ENCODE results near the gene SDCBP2.

SDCBP2 gene

GRCh38 chr20:1327827-1328679, 886 bp downstream of the SDCBP2 start:
- DNase-seq: no peak

GRCh38 chr20:1327241-1327653, 1.7 kb downstream of the SDCBP2 start:
- DNase-seq: no peak

- DNase-seq: no peak
Measured at GRCh38 chr20:1326031-1326930, 2.7 kb downstream of the SDCBP2 start.

GRCh38 chr20:1325173-1326030, 3.5 kb downstream of the SDCBP2 start:
- DNase-seq: peak; percentile 99

- peak; percentile 23 for DNase-seq
Measured at GRCh38 chr20:1324598-1325172, 4.3 kb downstream of the SDCBP2 start.

GRCh38 chr20:1323830-1324597, 4.9 kb downstream of the SDCBP2 start:
- DNase-seq: no peak

- no peak for DNase-seq
Measured at GRCh38 chr20:1323256-1323655, 5.7 kb downstream of the SDCBP2 start.

GRCh38 chr20:1322511-1323245, 6.3 kb downstream of the SDCBP2 start:
- no peak for DNase-seq

- no peak for DNase-seq
Measured at GRCh38 chr20:1321654-1321939, 7.3 kb downstream of the SDCBP2 start.

GRCh38 chr20:1320902-1321653, 7.9 kb downstream of the SDCBP2 start:
- no peak for DNase-seq

GRCh38 chr20:1320016-1320415, 8.9 kb downstream of the SDCBP2 start:
- DNase-seq: no peak

- DNase-seq: no peak
Measured at GRCh38 chr20:1319462-1319861, 9.5 kb downstream of the SDCBP2 start.

- DNase-seq: no peak
Measured at GRCh38 chr20:1319051-1319450, 9.9 kb downstream of the SDCBP2 start.

GRCh38 chr20:1317545-1318255, 11.2 kb downstream of the SDCBP2 start:
- no peak for DNase-seq

GRCh38 chr20:1315804-1316203, 13.1 kb downstream of the SDCBP2 start:
- DNase-seq: no peak

- DNase-seq: peak; percentile 68
Measured at GRCh38 chr20:1313236-1313964, 15.5 kb downstream of the SDCBP2 start.

- no peak for DNase-seq
Measured at GRCh38 chr20:1312904-1313235, 16.1 kb downstream of the SDCBP2 start.

- no peak for DNase-seq
Measured at GRCh38 chr20:1312308-1312707, 16.6 kb downstream of the SDCBP2 start.

- no peak for DNase-seq
Measured at GRCh38 chr20:1310506-1311190, 18.3 kb downstream of the SDCBP2 start.

All from stimulated activated CD4-positive, alpha-beta T cell treated with anti-CD3 and anti-CD28 coated beads, Interleukin-4, amount 100 ng/mL, for 1 hour (primary cell).